Heart left ventricle (tissue), 16 donors: Measurements from ENCODE around the gene GGNBP2. TPM values are rescaled to one million over a fixed set of nuclear protein-coding genes. Genes with fewer than 3 reads are reported as not detected.
A peak's percentile ranks its signal among the peaks of the same experiment; 100 is the strongest.
"Not testable (repeated sequence)": the region's sequence is repeated elsewhere in the genome, so short reads cannot be mapped to it uniquely, and the experiment has no call there.

ENCODE experiments used
- ATAC-seq, 4 donors: fragments of 200-7000 bp; cut with Tn5 transposase; one replicate each; pipeline ENCODE4 v1.9.1; 2020 to 2022; ENCODE audit warnings: moderate library complexity in 4 of 4, mild to moderate bottlenecking in 3 of 4, moderate number of reproducible peaks in 1 of 4
- DNase-seq, 5 donors: peaks; one replicate each; pipeline ENCODE4 v3.0.0-alpha.2; 2020
- H3K27ac ChIP-seq, 12 donors: fragments of 200-600 bp; sonication (generic) in 4 of 12; one replicate each; pipeline versions ENCODE4 v1.5.0 to v1.8.0; 2016 to 2022; ENCODE audit warnings: mild to moderate bottlenecking in 2 of 12
- H3K27me3 ChIP-seq, 9 donors: fragments of 200-600 bp; sonication (generic) in 2 of 9; one replicate each; pipeline versions ENCODE4 v1.5.1 to v1.8.0; 2016 to 2022; ENCODE audit warnings: mild to moderate bottlenecking in 3 of 9
- H3K36me3 ChIP-seq, 9 donors: fragments of 200-600 bp; sonication (generic) in 2 of 9; one replicate each; pipeline versions ENCODE4 v1.5.0 to v1.8.0; 2018 to 2022; ENCODE audit warnings: mild to moderate bottlenecking in 2 of 9
- H3K4me1 ChIP-seq, 12 donors: fragments of 200-600 bp; sonication (generic) in 4 of 12; one replicate each; pipeline versions ENCODE4 v1.5.0 to v1.8.0; 2016 to 2022; ENCODE audit warnings: mild to moderate bottlenecking in 3 of 12
- H3K4me3 ChIP-seq, 12 donors: fragments of 200-600 bp; sonication (generic) in 4 of 12; one replicate each; pipeline versions ENCODE4 v1.5.0 to v1.8.0; 2017 to 2022; ENCODE audit warnings: mild to moderate bottlenecking in 9 of 12, moderate library complexity in 4 of 12
- H3K9me3 ChIP-seq, 12 donors: fragments of 200-600 bp; sonication (generic) in 4 of 12; one replicate each; pipeline versions ENCODE4 v1.5.0 to v1.8.0; 2016 to 2022; ENCODE audit warnings: mild to moderate bottlenecking in 1 of 12
- POLR2A ChIP-seq, 2 donors: fragments of 450-650 bp; IDR thresholded peaks; one replicate each; pipeline ENCODE4 v1.6.1; 2017; ENCODE audit warnings: antibody characterized with exemption in 2 of 2, mild to moderate bottlenecking in 2 of 2, moderate library complexity in 2 of 2
- WGBS, 4 donors: extraction: QIAGEN DNeasy Blood & Tissue Kit in 2 of 4; methylation state at CpG; one replicate each; pipeline versions ENCODE4 v1.1.5 to v1.1.7; 2013 to 2018; 5-methylcytosine and 5-hydroxymethylcytosine counted together
- intact Hi-C, 10 donors: fragments of 100-400 bp; cut with DNase I; formaldehyde crosslinking; loops; one replicate each; pipeline versions ENCODE4 v1.11.1 to v1.14.2; 2022
- polyA plus RNA-seq, 2 donors: library from polyadenylated mRNA; stranded (reverse); fragments of 200-250 nt; gene quantifications; one replicate each; pipeline ENCODE4 v1.2.3, GENCODE V29; 2013
- total RNA-seq, 9 donors: library from RNA; depleted of rRNA in 2 of 9; stranded (reverse); fragments of >200 nt in 2 of 9; fragmentation: NEBNext Ultra II Directional in 3 of 9; extraction: Animal tissue kit (Norgen Biotek cat#: 25700) in 3 of 9; gene quantifications; one replicate each; pipeline versions ENCODE4 v1.1.0 to v1.2.4, GENCODE V29; 2016 to 2023
- TF ChIP-seq, protein P1 (sequence below), 12 donors: fragments of 200-600 bp; sonication (generic) in 4 of 12; IDR thresholded peaks; one replicate each; pipeline versions ENCODE4 v1.5.0 to v1.8.0; 2018 to 2022; ENCODE audit warnings: antibody characterized with exemption in 12 of 12, mild to moderate bottlenecking in 5 of 12
- donor health status: ischemic (EF 13 %, LVEDD 7.1; RV severe dilation, severe dysfunction).
- donor health status: healthy with polysubstance abuse.
- donor health status: DM: no; HTN: yes; CAD: no.
- donor health status: DM: no; HTN: no; CAD: no.
- donor health status: ischemic (EF 25% LVEDD 6.9; RV normal size, moderate dysfunction).
- donor health status: ischemic (EF 25% LVEDD 5.7; RV mildly dilated, moderate dysfunction).
- donor health status: healthy.
- donor health status: DM: yes; HTN: yes; CAD: no.
- donor health status: ischemic (EF 35%, LVEDD 5.7; RV mildly dilated, moderate dysfunction).
- donor health status: nonischemic (EF 11% LVEDD 7.7; RV severe dilation, severe dysfunction).
- donor health status: DM: yes; HTN: yes; CAD: no.
- donor health status: PGD.
- donor health status: ischemic (EF 29% LVEDD 5.4; RV normal size, mild dysfunction).
- donor health status: nonischemic (EF 23%, LVEDD 6.1; RV moderate dilation, normal function).

Gene GGNBP2
- total and polyA plus RNA-seq, 11 donors, result 27.4 to 62.9 (median 40.5) TPM

DNA sequence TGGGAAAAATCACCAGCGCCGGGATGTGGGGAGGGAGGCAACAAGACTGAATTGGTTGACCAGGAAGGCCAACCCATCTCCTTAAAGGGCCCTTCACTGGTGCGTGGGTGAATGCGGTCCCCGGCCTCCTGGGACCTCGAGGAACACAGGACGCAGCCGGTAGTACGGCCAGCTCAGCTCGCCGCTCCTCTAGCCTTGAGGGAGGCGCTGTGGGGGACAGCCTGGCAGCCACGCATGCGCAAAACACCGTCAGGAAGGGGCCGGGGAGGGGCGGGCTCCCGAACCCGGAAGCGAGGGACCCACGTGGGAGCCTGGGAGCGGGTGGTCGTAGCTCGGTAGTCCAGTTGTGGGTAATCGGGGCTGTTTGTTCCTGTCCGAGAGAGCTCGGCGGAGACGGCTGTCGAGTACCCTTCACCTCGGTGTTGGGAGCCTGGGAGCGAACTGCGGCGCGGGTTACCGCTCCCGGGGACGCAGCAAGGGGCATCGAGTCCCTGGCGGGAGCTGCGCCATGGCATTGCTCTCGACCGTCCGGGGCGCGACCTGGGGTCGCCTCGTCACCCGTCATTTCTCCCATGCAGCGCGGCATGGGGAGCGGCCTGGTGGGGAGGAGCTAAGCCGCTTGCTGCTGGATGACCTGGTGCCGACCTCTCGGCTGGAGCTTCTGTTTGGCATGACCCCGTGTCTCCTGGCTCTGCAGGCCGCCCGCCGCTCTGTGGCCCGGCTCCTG lies 56.7 kb downstream of the GGNBP2 start, which contains the start of gene MRM1:
Gene MRM1 (plus strand): TSS at position 281 of the 727 bp plus-strand sequence. CDS start 228 bp downstream, at position 509.
- 1 to 2% (median 1%) methylated on average over 12 to 60 of the region's 60 CpGs for WGBS, 4 donors
- DNase-seq (peak; percentile 94 to 97 (median 95)), ATAC-seq (peak; percentile 93 to 98 (median 94))
- H3K36me3 ChIP-seq, result no peaks in the 10 kb centered on the region
- H3K4me3 ChIP-seq, result peak within 1 kb of the TSS; percentile 51 to 98 (median 77)
- TF ChIP-seq, protein P1, sequence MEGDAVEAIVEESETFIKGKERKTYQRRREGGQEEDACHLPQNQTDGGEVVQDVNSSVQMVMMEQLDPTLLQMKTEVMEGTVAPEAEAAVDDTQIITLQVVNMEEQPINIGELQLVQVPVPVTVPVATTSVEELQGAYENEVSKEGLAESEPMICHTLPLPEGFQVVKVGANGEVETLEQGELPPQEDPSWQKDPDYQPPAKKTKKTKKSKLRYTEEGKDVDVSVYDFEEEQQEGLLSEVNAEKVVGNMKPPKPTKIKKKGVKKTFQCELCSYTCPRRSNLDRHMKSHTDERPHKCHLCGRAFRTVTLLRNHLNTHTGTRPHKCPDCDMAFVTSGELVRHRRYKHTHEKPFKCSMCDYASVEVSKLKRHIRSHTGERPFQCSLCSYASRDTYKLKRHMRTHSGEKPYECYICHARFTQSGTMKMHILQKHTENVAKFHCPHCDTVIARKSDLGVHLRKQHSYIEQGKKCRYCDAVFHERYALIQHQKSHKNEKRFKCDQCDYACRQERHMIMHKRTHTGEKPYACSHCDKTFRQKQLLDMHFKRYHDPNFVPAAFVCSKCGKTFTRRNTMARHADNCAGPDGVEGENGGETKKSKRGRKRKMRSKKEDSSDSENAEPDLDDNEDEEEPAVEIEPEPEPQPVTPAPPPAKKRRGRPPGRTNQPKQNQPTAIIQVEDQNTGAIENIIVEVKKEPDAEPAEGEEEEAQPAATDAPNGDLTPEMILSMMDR (IDR thresholded peaks at IDR 0.05), result peak in 4 of 12 donors; percentile 5 to 28 (median 22)
- TF ChIP-seq POLR2A (IDR thresholded peaks at IDR 0.05), result peak in 1 of 2 donors; percentile 85
- peaks cover 0 to 30% (median 18%) of the 10 kb centered on the region in 12 donors for H3K4me1 ChIP-seq
- H3K27me3 ChIP-seq, result no peaks in the 10 kb centered on the region
- intact Hi-C loops, result loop anchor here in 2 of 10 donors (2.0 to 10.0 kb wide), 3 partner anchors 67 to 803 kb away; partner anchors contain the start of genes ACACA (in 1 of the 2), MYO19 (in 1 of the 2), PIGW (in 1 of the 2) and TADA2A (in 1 of the 2)
- no peaks in the 10 kb centered on the region for H3K9me3 ChIP-seq
- peak within 1 kb of the TSS; percentile 14 to 87 (median 79) for H3K27ac ChIP-seq

DNA sequence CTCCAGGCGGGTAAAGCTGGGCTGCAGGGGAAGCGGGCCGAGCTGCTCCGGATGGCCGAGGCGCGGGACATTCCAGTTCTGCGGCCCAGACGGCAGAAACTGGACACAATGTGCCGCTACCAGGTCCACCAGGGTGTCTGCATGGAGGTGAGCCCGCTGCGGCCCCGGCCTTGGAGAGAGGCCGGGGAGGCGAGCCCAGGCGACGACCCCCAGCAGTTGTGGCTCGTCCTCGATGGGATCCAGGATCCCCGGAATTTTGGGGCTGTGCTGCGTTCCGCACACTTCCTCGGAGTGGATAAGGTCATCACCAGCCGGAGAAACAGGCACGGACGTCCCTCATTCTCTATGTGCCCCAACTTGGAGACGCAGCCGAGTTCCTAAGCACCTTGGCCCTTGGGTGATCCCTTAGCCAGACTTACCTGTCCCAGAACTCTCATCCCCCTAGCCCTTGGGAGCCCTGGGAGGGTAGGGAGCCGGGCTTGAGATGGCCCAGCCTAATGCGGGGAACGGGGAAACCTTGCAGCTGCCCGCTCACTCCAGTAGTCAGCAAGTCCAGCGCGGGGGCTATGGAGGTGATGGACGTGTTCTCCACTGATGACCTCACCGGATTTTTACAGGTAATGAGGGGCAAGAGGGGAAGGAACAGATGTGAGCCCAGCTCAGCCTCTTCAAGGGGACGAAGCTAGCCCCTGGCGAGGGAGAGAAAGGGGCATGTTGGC lies 57.5 kb downstream of the GGNBP2 start:
- peak in 3 of 4 donors; percentile 0 to 10 (median 1) for ATAC-seq
- TF ChIP-seq, protein P1 (IDR thresholded peaks at IDR 0.05), result no peak
- no peak for TF ChIP-seq POLR2A (IDR thresholded peaks at IDR 0.05)
- WGBS, 4 donors, result 7 to 31% (median 11%) methylated on average over 10 to 38 of the region's 38 CpGs
- intact Hi-C loops, result loop anchor here in 2 of 10 donors (5.0 to 10.0 kb wide), 2 partner anchors 755 to 803 kb away; partner anchors contain the start of genes ACACA (in 1 of the 2) and TADA2A (in 1 of the 2)
- peak in 1 of 5 donors; percentile 59 for DNase-seq
- H3K27ac ChIP-seq, result peak overlapping the region in 11 of 12 donors; percentile 75 to 87 (median 79)
- no peaks in the 10 kb centered on the region for H3K27me3 ChIP-seq
- H3K4me1 ChIP-seq, result peaks cover 0 to 30% (median 18%) of the 10 kb centered on the region in 12 donors
- no peaks in the 10 kb centered on the region for H3K36me3 ChIP-seq
- H3K9me3 ChIP-seq, result no peaks in the 10 kb centered on the region
- peak overlapping the region; percentile 51 to 98 (median 77) for H3K4me3 ChIP-seq

DNA sequence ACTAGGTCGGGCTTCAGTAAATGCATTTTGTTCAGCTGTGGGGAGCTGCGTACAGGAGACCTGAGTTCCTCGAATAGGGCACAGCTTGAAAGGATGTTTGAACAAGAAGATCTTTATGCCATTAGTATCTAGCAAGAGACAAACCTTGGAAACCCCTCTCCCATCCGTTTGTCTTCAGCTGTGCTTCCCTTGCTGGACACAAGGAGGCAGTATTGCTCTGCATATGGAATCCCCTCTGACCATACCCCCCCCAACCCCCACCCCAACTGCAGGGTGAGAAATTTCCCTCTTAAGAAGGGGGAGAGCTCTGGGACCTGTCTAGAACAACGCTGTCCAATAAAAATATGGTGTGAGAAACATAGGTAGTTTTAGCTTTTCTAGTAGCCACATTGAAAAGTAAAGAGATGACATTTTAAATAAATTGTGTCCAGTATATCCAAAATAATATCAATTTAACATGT lies 58.2 kb downstream of the GGNBP2 start:
- DNase-seq (peak in 2 of 5 donors; percentile 35 to 48), ATAC-seq (peak in 1 of 4 donors; percentile 14)
- no peak for TF ChIP-seq POLR2A (IDR thresholded peaks at IDR 0.05)
- TF ChIP-seq, protein P1 (IDR thresholded peaks at IDR 0.05), result peak; percentile 56 to 80 (median 74)
- H3K4me1 ChIP-seq, result peaks cover 0 to 30% (median 18%) of the 10 kb centered on the region in 12 donors
- H3K36me3 ChIP-seq, result no peaks in the 10 kb centered on the region
- no peaks in the 10 kb centered on the region for H3K27me3 ChIP-seq
- intact Hi-C loops, result loop anchor here in 2 of 10 donors (5.0 to 10.0 kb wide), 2 partner anchors 754 to 802 kb away; partner anchors contain the start of genes ACACA (in 1 of the 2) and TADA2A (in 1 of the 2)
- H3K27ac ChIP-seq, result no peak overlapping the region
- 27 to 37% (median 33%) methylated on average over 5 of the region's 5 CpGs for WGBS, 4 donors
- H3K9me3 ChIP-seq, result no peaks in the 10 kb centered on the region
- peak overlapping the region in 11 of 12 donors; percentile 61 to 98 (median 82) for H3K4me3 ChIP-seq

DNA sequence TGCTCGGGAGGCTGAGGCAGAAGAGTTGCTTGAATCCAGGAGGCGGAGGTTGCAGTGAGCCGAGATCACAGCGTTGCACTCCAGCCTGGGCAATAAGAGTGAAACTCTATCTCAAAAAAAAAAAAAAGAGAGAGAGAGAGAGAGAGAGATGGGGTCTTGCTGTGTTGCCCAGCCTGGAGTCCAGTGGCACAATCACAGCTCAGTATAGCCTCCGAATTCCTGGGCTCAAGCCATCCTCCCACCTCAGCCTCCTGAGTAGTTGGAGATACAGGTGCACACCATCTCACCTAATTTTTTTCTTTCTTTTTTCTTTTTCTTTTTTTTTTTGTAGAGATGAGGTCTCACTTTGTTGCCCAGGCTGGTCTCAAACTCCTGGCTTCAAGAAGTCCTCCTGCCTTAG lies 60.3 kb downstream of the GGNBP2 start:
- not testable (repeated sequence) for H3K36me3 ChIP-seq, H3K4me3 ChIP-seq, DNase-seq, H3K9me3 ChIP-seq, H3K27ac ChIP-seq, H3K27me3 ChIP-seq, ATAC-seq
- intact Hi-C loops, result loop anchor here in 1 of 10 donors (10.0 kb wide), 1 partner anchor 800 kb away; the partner anchor contains the start of genes ACACA and TADA2A
- H3K4me1 ChIP-seq, result peaks cover 0 to 40% (median 19%) of the 10 kb centered on the region in 12 donors
- 94 to 98% (median 96%) methylated on average over 5 of the region's 5 CpGs for WGBS, 4 donors
